Measurements from ENCODE around the gene TULP3.

DNA sequence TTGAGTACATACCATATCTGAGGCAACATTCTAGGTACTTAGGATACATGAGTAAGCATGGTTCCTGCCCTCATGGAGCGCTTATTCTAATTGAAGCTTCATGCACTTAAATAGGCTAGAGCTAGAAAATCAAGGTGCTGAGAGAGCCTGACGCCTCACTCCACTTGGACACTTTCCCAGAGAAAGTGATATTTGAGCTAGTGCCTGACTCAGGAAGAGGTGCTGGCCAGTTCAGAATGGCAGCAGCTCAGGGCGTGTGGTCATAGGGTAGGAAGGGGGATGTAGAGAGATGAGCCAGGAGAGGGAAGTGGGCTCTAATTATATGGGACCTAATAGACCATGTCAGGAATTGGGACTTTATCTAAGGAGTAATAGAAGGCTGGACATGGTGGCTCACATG lies 33.3 kb downstream of the TULP3 start:
- TF ChIP-seq, protein P1, sequence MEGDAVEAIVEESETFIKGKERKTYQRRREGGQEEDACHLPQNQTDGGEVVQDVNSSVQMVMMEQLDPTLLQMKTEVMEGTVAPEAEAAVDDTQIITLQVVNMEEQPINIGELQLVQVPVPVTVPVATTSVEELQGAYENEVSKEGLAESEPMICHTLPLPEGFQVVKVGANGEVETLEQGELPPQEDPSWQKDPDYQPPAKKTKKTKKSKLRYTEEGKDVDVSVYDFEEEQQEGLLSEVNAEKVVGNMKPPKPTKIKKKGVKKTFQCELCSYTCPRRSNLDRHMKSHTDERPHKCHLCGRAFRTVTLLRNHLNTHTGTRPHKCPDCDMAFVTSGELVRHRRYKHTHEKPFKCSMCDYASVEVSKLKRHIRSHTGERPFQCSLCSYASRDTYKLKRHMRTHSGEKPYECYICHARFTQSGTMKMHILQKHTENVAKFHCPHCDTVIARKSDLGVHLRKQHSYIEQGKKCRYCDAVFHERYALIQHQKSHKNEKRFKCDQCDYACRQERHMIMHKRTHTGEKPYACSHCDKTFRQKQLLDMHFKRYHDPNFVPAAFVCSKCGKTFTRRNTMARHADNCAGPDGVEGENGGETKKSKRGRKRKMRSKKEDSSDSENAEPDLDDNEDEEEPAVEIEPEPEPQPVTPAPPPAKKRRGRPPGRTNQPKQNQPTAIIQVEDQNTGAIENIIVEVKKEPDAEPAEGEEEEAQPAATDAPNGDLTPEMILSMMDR (IDR thresholded peaks at IDR 0.05 in 8 of 11, conservative IDR thresholded peaks at IDR 0.05 in 3 of 11): no peak
- TF ChIP-seq POLR2A (IDR thresholded peaks at IDR 0.05): no peak

Measured in spleen (tissue), 7 donors.